GM23338 (cell line): ENCODE results near the gene CCDC187. TPM values are rescaled to one million over a fixed set of nuclear protein-coding genes. Genes with fewer than 3 reads are reported as not detected.

Source experiments
- ATAC-seq: fragments of 200-7000 bp; cut with Tn5 transposase; 3 replicates; pipeline ENCODE4 v1.9.1; 2020
- DNase-seq: peaks from one replicate; pipeline ENCODE4 v3.0.0-alpha.2; 2015; ENCODE audit warnings: low spot score
- H2AFZ ChIP-seq: fragments of 200-600 bp; sonication (generic); 2 replicates; pipeline ENCODE4 v1.8.0; 2016; ENCODE audit warnings: antibody characterized with exemption, mild to moderate bottlenecking, moderate library complexity
- H3F3A ChIP-seq: fragments of 200-600 bp; sonication (generic); replicated peaks from 2 replicates; pipeline ENCODE4 v1.8.0; 2017; ENCODE audit warnings: antibody characterized with exemption, mixed run types, low read depth
- H3K27ac ChIP-seq: fragments of 200-600 bp; sonication (generic); 2 replicates; pipeline ENCODE4 v1.6.1; 2016; ENCODE audit warnings: low read depth
- H3K27me3 ChIP-seq: fragments of 200-600 bp; sonication (generic); 2 replicates; pipeline ENCODE4 v1.8.0; 2016; ENCODE audit warnings: mild to moderate bottlenecking, mixed run types, moderate library complexity; ENCODE audit not compliant: insufficient read depth
- H3K36me3 ChIP-seq: fragments of 200-600 bp; sonication (generic); 2 replicates; pipeline ENCODE4 v1.8.0; 2016; ENCODE audit warnings: mild to moderate bottlenecking; ENCODE audit not compliant: insufficient read depth
- H3K4me1 ChIP-seq: fragments of 200-600 bp; sonication (generic); 2 replicates; pipeline ENCODE4 v1.8.0; 2016; ENCODE audit warnings: mild to moderate bottlenecking, moderate library complexity; ENCODE audit not compliant: insufficient read depth
- H3K4me2 ChIP-seq: fragments of 200-600 bp; sonication (generic); 2 replicates; pipeline ENCODE4 v1.7.1; 2017; ENCODE audit warnings: mixed run types
- H3K4me3 ChIP-seq: fragments of 200-600 bp; sonication (generic); 2 replicates; pipeline ENCODE4 v1.6.1; 2016; ENCODE audit warnings: mixed run types
- H3K79me2 ChIP-seq: fragments of 200-600 bp; sonication (generic); replicated peaks from 2 replicates; pipeline ENCODE4 v1.8.0; 2017; ENCODE audit warnings: mild to moderate bottlenecking; ENCODE audit not compliant: insufficient read depth
- H3K9me2 ChIP-seq: fragments of 200-600 bp; sonication (generic); 2 replicates; pipeline ENCODE4 v1.8.0; 2017; ENCODE audit not compliant: insufficient read depth
- H4K20me1 ChIP-seq: fragments of 200-600 bp; sonication (generic); replicated peaks from 2 replicates; pipeline ENCODE4 v1.8.0; 2017; ENCODE audit warnings: mild to moderate bottlenecking; ENCODE audit not compliant: insufficient read depth
- H3K27ac Mint-ChIP-seq: 2 replicates; pipeline ENCODE4 v1.8.0; 2020; ENCODE audit warnings: inconsistent platforms, mild to moderate bottlenecking, moderate library complexity, mixed read lengths
- H3K27me3 Mint-ChIP-seq: 3 replicates; pipeline ENCODE4 v1.8.0; 2022; ENCODE audit warnings: low read depth, mild to moderate bottlenecking, moderate library complexity, mixed read lengths, inconsistent platforms; ENCODE audit not compliant: insufficient read depth, poor library complexity
- H3K36me3 Mint-ChIP-seq: 3 replicates; pipeline ENCODE4 v1.8.0; 2021; ENCODE audit warnings: low read depth, mild to moderate bottlenecking, inconsistent platforms, moderate library complexity, mixed read lengths
- H3K4me1 Mint-ChIP-seq: 3 replicates; pipeline ENCODE4 v1.8.0; 2020; ENCODE audit warnings: mild to moderate bottlenecking, inconsistent platforms, mixed read lengths
- H3K4me3 Mint-ChIP-seq: 3 replicates; pipeline ENCODE4 v1.8.0; 2021; ENCODE audit warnings: moderate library complexity, mild to moderate bottlenecking, inconsistent platforms, mixed read lengths
- H3K9me3 Mint-ChIP-seq: 3 replicates; pipeline ENCODE4 v1.8.0; 2020; ENCODE audit warnings: moderate library complexity, mild to moderate bottlenecking, inconsistent platforms, mixed read lengths
- CREB1 ChIP-seq: fragments of 250-450 bp; sonication (Bioruptor Pico); IDR thresholded peaks from 2 replicates; pipeline ENCODE4 v1.5.0; 2020; ENCODE audit warnings: low read depth, mild to moderate bottlenecking, moderate library complexity
- CTCF ChIP-seq, 2 experiments: fragments of 200-600 bp in 1 of 2; sonication (generic) in 1 of 2; conservative IDR thresholded peaks; 2 replicates each; pipeline versions ENCODE4 v1.5.1 to v1.6.1; 2016 to 2017; ENCODE audit warnings: antibody characterized with exemption in 2 of 2, low read depth in 2 of 2, mild to moderate bottlenecking in 2 of 2, moderate library complexity in 1 of 2
- EZH2phosphoT487 ChIP-seq: fragments of 200-600 bp; sonication (generic); IDR thresholded peaks from one replicate; pipeline ENCODE4 v1.8.1; 2018; ENCODE audit warnings: antibody characterized with exemption; ENCODE audit not compliant: unreplicated experiment
- POLR2AphosphoS5 ChIP-seq: IDR thresholded peaks from 2 replicates; pipeline ENCODE4 v1.6.1; 2016; ENCODE audit warnings: antibody characterized with exemption, low read depth
- STAT1 ChIP-seq: IDR thresholded peaks from one replicate; pipeline ENCODE4 v1.6.1; 2016; ENCODE audit warnings: antibody characterized with exemption; ENCODE audit not compliant: unreplicated experiment
- ZNF114 ChIP-seq: fragments of 250-450 bp; sonication (Bioruptor Pico); IDR thresholded peaks from 2 replicates; pipeline ENCODE4 v1.5.0; 2020; ENCODE audit warnings: mild to moderate bottlenecking, moderate library complexity
- polyA plus RNA-seq: library from polyadenylated mRNA; unstranded; fragments of >200 nt; fragmentation: Nextera tagmentation; extraction: Ambion mirVana; gene quantifications from 2 replicates; pipeline ENCODE4 v1.2.1, GENCODE V29; 2016
- total RNA-seq: library from RNA; depleted of rRNA; stranded (reverse); fragments of >200 nt; shearing (Covaris generic); gene quantifications from 2 replicates; pipeline ENCODE4 v1.2.3, GENCODE V29; 2014
- TF ChIP-seq, protein P1 (sequence below): IDR thresholded peaks from one replicate; pipeline ENCODE4 v1.6.1; 2018; ENCODE audit warnings: antibody characterized with exemption; ENCODE audit not compliant: unreplicated experiment

The CCDC187 gene
- total and polyA plus RNA-seq, 2 experiments from 2014 or later, result 0.14 TPM; not detected in 1

- no peak for TF ChIP-seq CTCF (conservative IDR thresholded peaks at IDR 0.05; ENCODE audit: low read depth in 2 of 2)
- TF ChIP-seq STAT1, result no peak
- no peak for TF ChIP-seq ZNF114 (CRISPR knock-in tag)
- no peak for TF ChIP-seq EZH2phosphoT487
Measured at GRCh38 chr9:136346927-136347465, 43.1 kb upstream of the CCDC187 start (continued).

DNA sequence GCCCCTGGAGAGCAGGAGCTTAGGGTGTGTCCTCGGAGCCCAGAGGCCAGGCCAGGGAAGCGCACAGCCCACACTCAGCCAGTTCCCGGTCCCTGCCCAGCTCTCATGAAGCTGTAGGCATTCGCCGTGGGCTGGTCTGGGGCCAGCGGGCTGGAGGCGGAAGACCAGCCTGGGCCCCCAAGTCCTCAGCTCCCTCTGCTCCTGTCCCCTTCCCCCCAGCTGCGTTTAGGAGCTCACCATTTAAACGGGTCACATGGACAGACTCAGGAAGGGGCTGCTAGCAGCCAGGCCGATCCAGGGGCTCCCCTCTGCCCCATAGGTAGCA, 42.2 kb upstream of the CCDC187 start:
- ATAC-seq (no peak), DNase-seq (no peak)
- Mint-ChIP-seq H3K9me3 (no peaks in the 10 kb centered on the region; the same call in 1 of the 3 replicates), H3K36me3 (no peaks in the 10 kb centered on the region), H3K4me3 (no peak overlapping the region), H3K4me1 (peaks cover 3% of the 10 kb centered on the region; the same call in 2 of the 3 replicates), H3K27ac (no peak overlapping the region), H3K27me3 (peaks cover 22% of the 10 kb centered on the region)
- Histone ChIP-seq H3K36me3 (no peaks in the 10 kb centered on the region), H3F3A (0 out of 2 replicates have a peak, but pooled peaks cover 3% of the 10 kb centered on the region), H3K79me2 (no peaks in the 10 kb centered on the region), H3K4me1 (peaks cover 5% of the 10 kb centered on the region), H4K20me1 (no peaks in the 10 kb centered on the region; the same call in 1 of the 2 replicates), H3K4me3 (no peak overlapping the region), H3K4me2 (no peak overlapping the region), H2AFZ (no peak overlapping the region), H3K27ac (no peak overlapping the region), H3K27me3 (no peaks in the 10 kb centered on the region), H3K9me2 (no peaks in the 10 kb centered on the region)
- TF ChIP-seq, protein P1, sequence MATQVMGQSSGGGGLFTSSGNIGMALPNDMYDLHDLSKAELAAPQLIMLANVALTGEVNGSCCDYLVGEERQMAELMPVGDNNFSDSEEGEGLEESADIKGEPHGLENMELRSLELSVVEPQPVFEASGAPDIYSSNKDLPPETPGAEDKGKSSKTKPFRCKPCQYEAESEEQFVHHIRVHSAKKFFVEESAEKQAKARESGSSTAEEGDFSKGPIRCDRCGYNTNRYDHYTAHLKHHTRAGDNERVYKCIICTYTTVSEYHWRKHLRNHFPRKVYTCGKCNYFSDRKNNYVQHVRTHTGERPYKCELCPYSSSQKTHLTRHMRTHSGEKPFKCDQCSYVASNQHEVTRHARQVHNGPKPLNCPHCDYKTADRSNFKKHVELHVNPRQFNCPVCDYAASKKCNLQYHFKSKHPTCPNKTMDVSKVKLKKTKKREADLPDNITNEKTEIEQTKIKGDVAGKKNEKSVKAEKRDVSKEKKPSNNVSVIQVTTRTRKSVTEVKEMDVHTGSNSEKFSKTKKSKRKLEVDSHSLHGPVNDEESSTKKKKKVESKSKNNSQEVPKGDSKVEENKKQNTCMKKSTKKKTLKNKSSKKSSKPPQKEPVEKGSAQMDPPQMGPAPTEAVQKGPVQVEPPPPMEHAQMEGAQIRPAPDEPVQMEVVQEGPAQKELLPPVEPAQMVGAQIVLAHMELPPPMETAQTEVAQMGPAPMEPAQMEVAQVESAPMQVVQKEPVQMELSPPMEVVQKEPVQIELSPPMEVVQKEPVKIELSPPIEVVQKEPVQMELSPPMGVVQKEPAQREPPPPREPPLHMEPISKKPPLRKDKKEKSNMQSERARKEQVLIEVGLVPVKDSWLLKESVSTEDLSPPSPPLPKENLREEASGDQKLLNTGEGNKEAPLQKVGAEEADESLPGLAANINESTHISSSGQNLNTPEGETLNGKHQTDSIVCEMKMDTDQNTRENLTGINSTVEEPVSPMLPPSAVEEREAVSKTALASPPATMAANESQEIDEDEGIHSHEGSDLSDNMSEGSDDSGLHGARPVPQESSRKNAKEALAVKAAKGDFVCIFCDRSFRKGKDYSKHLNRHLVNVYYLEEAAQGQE, result no peak
- TF ChIP-seq POLR2AphosphoS5 (no peak), CREB1 (CRISPR knock-in tag) (no peak)
